GM18951 (cell line): ENCODE results near the gene THEM4.

Experiments
- POLR2A ChIP-seq: IDR thresholded peaks from 4 replicates; pipeline ENCODE4 v1.6.1; 2011; ENCODE audit warnings: mild to moderate bottlenecking; ENCODE audit not compliant: insufficient read length, insufficient read depth; ENCODE audit errors: extremely low read depth
- in situ Hi-C: fragments of 300-500 bp; cut with MboI; formaldehyde crosslinking; loops from one replicate; pipeline ENCODE4 v1.12.0; 2022; ENCODE audit warnings: low sequenced_read_pairs, mixed read lengths, inconsistent platforms; ENCODE audit not compliant: unreplicated experiment

THEM4 gene

GRCh38 chr1:151944126-151944856 is 35.0 kb upstream of the THEM4 start:
- no peak for TF ChIP-seq POLR2A
- in situ Hi-C loops = no loop called here

DNA sequence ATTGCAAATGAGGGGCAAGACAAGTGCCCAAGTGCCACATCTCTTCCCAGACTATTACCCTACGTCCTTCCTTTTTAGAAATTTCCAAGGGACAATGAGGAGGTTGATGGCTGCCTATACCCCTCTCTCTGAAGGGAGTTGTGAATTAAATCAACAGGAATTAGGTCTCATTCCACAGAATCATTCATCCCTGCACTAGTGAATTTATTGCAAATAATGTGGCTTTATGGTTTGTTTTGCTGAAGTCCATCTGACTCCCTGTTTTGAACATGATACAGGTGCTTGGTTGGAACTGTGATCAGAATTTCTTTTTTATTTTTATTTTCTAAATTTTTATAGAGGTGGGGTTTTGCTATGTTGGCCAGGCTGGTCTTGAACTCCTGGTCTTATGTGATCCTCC is 34.3 kb upstream of the THEM4 start:
- in situ Hi-C loops = no loop called here
- no peak for TF ChIP-seq POLR2A

DNA sequence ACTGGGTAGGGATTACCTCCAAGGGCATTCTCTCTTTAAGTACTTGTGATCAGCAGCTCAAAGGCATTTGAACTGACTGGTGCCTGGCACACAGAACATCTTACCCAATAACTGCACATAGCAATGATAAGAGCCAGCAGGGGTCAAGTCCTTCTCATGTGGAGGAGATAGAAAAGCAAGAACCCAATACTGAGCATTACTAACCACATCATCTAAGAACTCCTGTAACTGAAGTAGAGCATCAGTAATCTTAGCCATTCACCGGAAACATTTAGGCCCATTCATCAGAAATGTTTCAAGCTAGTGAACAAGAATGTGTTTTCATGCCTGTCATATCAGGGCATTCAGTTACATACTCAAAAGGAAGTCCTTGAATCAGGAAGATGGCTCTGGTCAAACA is 33.6 kb upstream of the THEM4 start:
- no peak for TF ChIP-seq POLR2A
- in situ Hi-C loops = no loop called here

DNA sequence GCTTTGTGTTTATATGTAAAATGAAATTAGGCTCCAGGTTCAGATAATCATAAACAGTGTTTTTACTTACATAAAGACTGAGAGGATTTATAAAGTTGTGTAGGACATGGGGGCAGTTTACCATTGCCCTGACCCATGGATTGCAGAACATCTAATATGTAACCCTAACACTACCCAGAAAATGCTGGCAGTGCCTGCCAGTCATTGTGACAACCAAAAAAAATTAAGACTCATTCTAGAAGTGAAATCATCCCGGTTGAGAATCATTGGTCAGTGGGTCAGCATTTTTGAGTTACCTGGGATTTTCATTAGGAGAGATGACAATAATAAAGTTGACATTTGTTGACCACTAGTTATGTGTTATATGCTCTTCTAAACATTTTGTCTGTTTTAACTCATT is 31.2 kb upstream of the THEM4 start:
- TF ChIP-seq POLR2A = no peak
- in situ Hi-C loops = no loop called here

DNA sequence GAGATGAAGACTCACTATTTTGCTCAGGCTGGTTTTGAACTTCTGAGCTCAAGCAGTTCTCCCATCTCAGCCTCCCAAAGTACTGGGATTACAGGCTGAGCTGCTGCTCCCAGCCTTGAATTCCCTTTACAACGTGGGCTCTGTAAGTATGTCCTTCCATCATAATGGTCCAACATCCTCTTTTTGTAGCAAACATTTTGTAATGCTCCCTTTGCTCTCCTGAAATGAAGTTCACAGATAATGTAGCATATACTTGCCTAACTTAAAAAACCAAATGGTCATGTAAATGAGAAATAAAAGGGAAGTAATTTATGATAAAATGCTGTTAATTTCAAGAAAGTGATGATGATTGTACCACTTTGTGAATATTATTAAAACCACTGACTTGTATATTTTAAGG is 30.5 kb upstream of the THEM4 start:
- in situ Hi-C loops = no loop called here
- TF ChIP-seq POLR2A = no peak

DNA sequence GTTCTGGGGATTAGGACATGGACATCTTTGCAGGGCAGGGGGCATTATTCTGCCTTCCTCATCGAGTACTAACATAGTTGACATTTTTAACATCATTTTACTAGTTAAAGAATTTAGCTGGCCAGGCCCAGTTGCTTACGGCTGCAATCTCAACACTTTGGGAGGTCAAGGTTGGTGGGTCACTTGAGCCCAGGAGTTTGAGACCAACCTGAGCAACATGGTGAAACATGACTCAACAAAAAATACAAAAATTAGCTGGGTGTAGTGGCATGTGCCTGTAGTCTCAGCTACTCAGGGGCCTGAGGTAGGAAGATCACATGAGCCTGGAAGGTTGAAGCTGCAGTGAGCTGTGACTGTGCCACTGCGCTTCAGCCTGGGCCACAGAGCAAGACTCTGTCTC is 29.8 kb upstream of the THEM4 start:
- TF ChIP-seq POLR2A = no peak
- in situ Hi-C loops = no loop called here

DNA sequence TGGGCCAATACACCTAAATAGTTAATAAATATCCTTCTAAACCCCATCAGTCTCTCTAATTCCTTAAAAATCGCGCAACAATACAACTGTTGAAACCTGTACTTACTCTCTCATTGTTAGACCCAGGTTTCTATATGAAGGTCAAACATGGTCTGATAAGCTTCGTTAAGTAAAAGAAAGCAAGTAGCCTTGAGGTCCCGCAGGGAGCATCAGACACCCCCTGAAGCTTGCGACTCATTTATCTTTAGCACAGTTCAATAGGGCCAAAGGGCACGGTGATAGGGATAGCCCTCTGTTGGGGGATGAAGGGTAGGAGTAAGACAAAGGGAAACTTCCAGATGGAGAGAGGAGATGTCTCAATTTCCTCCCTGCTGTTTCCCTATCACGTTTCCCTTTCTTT is 27.3 kb upstream of the THEM4 start:
- in situ Hi-C loops = no loop called here
- no peak for TF ChIP-seq POLR2A

DNA sequence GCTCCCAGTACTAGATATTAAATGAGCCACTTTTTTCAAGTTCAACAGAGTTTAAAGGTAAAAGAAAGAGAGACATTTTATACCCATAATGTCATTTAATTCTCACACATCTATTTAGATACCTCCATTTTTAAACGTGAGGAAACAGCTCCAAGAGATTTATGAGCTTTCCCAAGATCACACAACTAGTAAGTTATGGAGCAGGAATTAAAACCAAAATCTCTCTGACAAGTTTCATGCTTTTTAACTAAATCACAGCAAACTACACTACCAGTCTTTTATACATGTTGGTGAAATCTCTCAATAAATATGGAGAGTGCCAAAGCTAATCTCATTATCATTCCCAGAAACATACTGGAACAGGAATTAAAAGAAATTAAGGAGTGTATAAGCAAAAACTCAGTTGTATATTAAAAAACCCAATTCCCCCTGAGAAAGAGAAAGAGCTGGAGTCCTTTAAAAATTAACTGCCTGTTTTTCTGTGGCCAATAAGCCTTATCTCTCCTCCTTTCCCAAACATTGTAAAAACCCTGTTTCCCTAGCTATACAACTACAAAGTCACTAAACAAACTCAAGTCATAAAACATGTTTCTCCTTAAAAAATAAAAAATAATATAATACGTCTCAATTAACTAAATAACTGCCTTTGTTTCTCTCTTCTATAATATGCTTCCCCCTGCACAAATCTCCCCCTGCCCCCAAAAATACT is 26.7 kb upstream of the THEM4 start:
- in situ Hi-C loops = no loop called here
- no peak for TF ChIP-seq POLR2A

- in situ Hi-C loops = no loop called here
Measured at GRCh38 chr1:151935154-151935553, 25.8 kb upstream of the THEM4 start.

DNA sequence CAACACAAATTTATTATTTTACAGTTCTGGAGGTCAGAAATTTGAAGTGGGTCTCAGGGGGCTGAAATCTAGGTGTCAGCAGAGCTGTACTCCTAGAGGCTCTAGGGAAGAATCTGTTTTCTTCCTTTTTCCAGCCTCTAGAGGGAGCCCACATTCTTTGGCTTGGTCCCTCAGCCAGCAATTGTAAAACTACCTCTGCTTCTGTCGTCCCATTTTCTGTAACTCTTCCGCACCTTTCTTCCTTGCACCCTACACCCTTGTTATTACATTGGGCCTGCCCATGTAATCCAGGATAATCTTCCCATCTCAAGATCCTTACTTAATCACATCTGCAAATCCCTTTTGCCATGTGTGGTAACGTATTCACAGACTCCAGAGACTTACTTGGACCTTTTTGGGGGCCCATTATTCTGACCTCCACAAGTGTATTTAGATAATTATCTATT is 24.8 kb upstream of the THEM4 start:
- in situ Hi-C loops = no loop called here
- no peak for TF ChIP-seq POLR2A

More at GRCh38 chr1:151935154-151935553, 25.8 kb upstream of the THEM4 start:
- no peak for TF ChIP-seq POLR2A

DNA sequence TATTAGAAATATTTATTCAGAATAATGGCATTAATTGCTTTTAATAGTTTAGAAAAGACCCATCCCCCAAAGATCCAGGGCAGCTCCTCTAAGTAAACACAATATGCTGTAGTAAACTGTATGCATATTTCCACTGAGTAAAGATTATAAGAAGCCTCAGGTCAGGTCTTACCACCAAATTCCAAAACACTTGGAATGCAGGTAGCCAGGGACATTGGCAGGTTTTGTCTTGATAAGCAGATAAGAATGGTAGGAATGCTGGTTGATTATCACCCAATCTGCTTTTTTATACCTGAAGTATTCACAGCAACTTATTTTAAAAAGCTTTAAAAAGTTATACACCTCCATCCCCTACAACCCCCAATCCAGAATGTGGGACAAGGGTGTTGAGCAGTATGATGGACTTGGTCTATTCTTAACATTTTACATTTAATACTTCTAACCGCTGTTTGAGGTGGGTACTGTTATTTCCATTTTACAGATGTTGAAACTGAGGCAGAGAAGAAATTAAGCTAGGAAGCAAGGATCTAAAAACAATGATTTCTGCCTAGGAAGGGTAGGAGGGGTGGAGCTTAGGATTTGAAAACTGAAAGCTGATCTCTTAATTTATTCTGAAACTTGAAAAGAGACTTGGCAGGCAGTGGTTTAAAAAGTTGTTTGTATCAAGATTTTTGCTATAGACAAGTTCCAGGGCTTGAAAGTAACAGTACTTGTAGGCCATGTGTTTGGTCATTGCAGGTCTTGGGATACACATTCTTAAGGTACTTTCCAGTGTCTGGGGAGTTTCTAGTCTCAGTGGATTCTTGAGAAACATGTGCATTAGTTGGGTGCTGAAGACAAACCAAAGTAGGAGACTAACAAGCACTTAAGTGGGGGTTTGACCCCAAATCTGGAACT is 15.6 kb upstream of the THEM4 start:
- in situ Hi-C loops = no loop called here

GRCh38 chr1:151923422-151923821 is 14.1 kb upstream of the THEM4 start:
- in situ Hi-C loops = no loop called here
- TF ChIP-seq POLR2A = no peak

More for the DNA sequence above, 15.6 kb upstream of the THEM4 start:
- no peak for TF ChIP-seq POLR2A

DNA sequence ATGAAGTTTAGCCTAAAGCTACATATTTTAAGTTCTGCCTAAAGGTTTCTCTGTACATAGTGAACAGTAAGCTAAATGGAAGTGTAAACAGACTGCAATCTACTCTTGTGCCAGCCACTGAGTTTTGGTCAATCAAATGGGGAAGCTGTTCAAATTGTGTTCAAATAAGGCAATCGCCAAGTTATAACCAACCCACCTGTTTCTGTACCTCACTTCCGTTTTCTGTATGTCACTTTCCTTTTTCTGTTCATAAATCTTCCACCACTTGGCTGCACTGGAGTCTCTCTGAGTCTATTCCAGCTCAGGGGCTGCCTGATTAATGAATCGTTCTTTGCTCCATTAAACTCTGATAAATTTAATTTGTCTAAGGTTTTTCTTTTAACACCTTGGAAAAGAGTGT is 10.8 kb upstream of the THEM4 start:
- TF ChIP-seq POLR2A = no peak
- in situ Hi-C loops = no loop called here
